Measurements from ENCODE around the gene STK24. TPM values are rescaled to one million over a fixed set of nuclear protein-coding genes. Genes with fewer than 3 reads are reported as not detected.
A peak's percentile ranks its signal among the peaks of the same experiment; 100 is the strongest.

Gene STK24
- total RNA-seq, 2 donors from 2014 or later = 35.0 to 56.7 TPM

GRCh38 chr13:98427331-98427995 lies 149.4 kb downstream of the STK24 start:
- WGBS, 2 donors = 91 to 92% methylated on average over 13 of the region's 13 CpGs
- Histone ChIP-seq H3K9me3 (no peaks in the 10 kb centered on the region), H3K36me3 (replicated peaks in 1 of 2; ENCODE audit: insufficient read depth in 1 of 2, low read depth in 2 of 2) (no peaks in the 10 kb centered on the region), H3K27ac (no peak overlapping the region), H3K27me3 (no peaks in the 10 kb centered on the region), H3K4me3 (no peak overlapping the region), H3K4me1 (peaks cover 27% of the 10 kb centered on the region)
- DNase-seq (no peak), ATAC-seq (no peak)
- intact Hi-C loops (cut with DNase I) = no loop called here
- TF ChIP-seq POLR2A (IDR thresholded peaks at IDR 0.05) = no peak
- TF ChIP-seq CTCF (IDR thresholded peaks at IDR 0.05) = no peak

GRCh38 chr13:98423417-98423816 lies 153.5 kb downstream of the STK24 start:
- peak; percentile 36 to 72 (median 54) for DNase-seq
- Histone ChIP-seq H3K27me3 (no peaks in the 10 kb centered on the region), H3K4me3 (no peak overlapping the region), H3K27ac (peak overlapping the region; percentile 14 to 45 (median 32)), H3K36me3 (replicated peaks in 1 of 2; ENCODE audit: insufficient read depth in 1 of 2, low read depth in 2 of 2) (no peaks in the 10 kb centered on the region), H3K4me1 (peaks cover 37% of the 10 kb centered on the region), H3K9me3 (no peaks in the 10 kb centered on the region)
- TF ChIP-seq POLR2A (IDR thresholded peaks at IDR 0.05) = no peak
- no peak for TF ChIP-seq CTCF (IDR thresholded peaks at IDR 0.05)
- intact Hi-C loops (cut with DNase I) = no loop called here
- ATAC-seq = peak; percentile 72
- 33 to 38% methylated on average over 7 of the region's 7 CpGs for WGBS, 2 donors

GRCh38 chr13:98422046-98422445 lies 154.9 kb downstream of the STK24 start:
- peak overlapping the region in 1 of 4 donors; percentile 29 for H3K27ac ChIP-seq
- DNase-seq = peak in 1 of 4 donors; percentile 6
- WGBS, 2 donors = 83 to 90% methylated on average over 9 of the region's 9 CpGs
- H3K27me3 ChIP-seq = no peaks in the 10 kb centered on the region
- peaks cover 50% of the 10 kb centered on the region for H3K4me1 ChIP-seq
- ATAC-seq = no peak
- no peaks in the 10 kb centered on the region for H3K9me3 ChIP-seq
- TF ChIP-seq POLR2A (IDR thresholded peaks at IDR 0.05) = no peak
- TF ChIP-seq CTCF (IDR thresholded peaks at IDR 0.05) = no peak
- H3K36me3 ChIP-seq (replicated peaks in 1 of 2; ENCODE audit: insufficient read depth in 1 of 2, low read depth in 2 of 2) = no peaks in the 10 kb centered on the region
- intact Hi-C loops (cut with DNase I) = no loop called here
- no peak overlapping the region for H3K4me3 ChIP-seq

- WGBS, 2 donors = 84 to 89% methylated on average over 6 of the region's 6 CpGs
- no peak for ATAC-seq
- DNase-seq = peak in 1 of 4 donors; percentile 6
- Histone ChIP-seq H3K4me1 (peaks cover 64% of the 10 kb centered on the region), H3K36me3 (replicated peaks in 1 of 2; ENCODE audit: insufficient read depth in 1 of 2, low read depth in 2 of 2) (no peaks in the 10 kb centered on the region), H3K4me3 (no peak overlapping the region), H3K27me3 (no peaks in the 10 kb centered on the region), H3K9me3 (no peaks in the 10 kb centered on the region), H3K27ac (peak overlapping the region in 1 of 4 donors; percentile 43)
- TF ChIP-seq POLR2A (IDR thresholded peaks at IDR 0.05) = no peak
- no peak for TF ChIP-seq CTCF (IDR thresholded peaks at IDR 0.05)
- intact Hi-C loops (cut with DNase I) = no loop called here
Measured at GRCh38 chr13:98420554-98421175, 156.2 kb downstream of the STK24 start.
